ENCODE data around the gene RPS5. TPM values are rescaled to one million over a fixed set of nuclear protein-coding genes. Genes with fewer than 3 reads are reported as not detected.

RPS5 gene
- total RNA-seq, 1 donor from 2014 or later: 496 TPM

GRCh38 chr19:58394821-58395219 is 7.8 kb downstream of the RPS5 start:
- Histone ChIP-seq H3K27ac (replicated peaks) (no peak overlapping the region), H3K4me3 (no peak overlapping the region), H3K9me3 (replicated peaks) (no peaks in the 10 kb centered on the region), H3K4me1 (peaks cover 25% of the 10 kb centered on the region), H3K27me3 (ENCODE audit: low read depth) (peaks cover 34% of the 10 kb centered on the region), H3K36me3 (peaks cover 54% of the 10 kb centered on the region)
- DNase-seq: no peak
- TF ChIP-seq CTCF (IDR thresholded peaks at IDR 0.05; ENCODE audit: borderline replicate concordance): no peak
- intact Hi-C loops (cut with micrococcal nuclease): no loop called here

- Histone ChIP-seq H3K4me1 (peaks cover 24% of the 10 kb centered on the region), H3K4me3 (peak within 1 kb of the TSS; percentile 33), H3K9me3 (replicated peaks) (no peaks in the 10 kb centered on the region), H3K27me3 (ENCODE audit: low read depth) (peaks cover 34% of the 10 kb centered on the region), H3K27ac (replicated peaks) (no peak within 1 kb of the TSS), H3K36me3 (peaks cover 48% of the 10 kb centered on the region)
- intact Hi-C loops (cut with micrococcal nuclease): no loop called here
- no peak for TF ChIP-seq CTCF (IDR thresholded peaks at IDR 0.05; ENCODE audit: borderline replicate concordance)
- no peak for DNase-seq
Measured at GRCh38 chr19:58395220-58395978, 8.3 kb downstream of the RPS5 start, which contains the start of gene RNF225. RNF225 (plus strand) TSS chr19:58395656; CDS start chr19:58396090, 434 bp downstream.

- no peak for TF ChIP-seq CTCF (IDR thresholded peaks at IDR 0.05; ENCODE audit: borderline replicate concordance)
- Histone ChIP-seq H3K27me3 (ENCODE audit: low read depth) (peaks cover 34% of the 10 kb centered on the region), H3K36me3 (peaks cover 41% of the 10 kb centered on the region), H3K9me3 (replicated peaks) (no peaks in the 10 kb centered on the region), H3K4me3 (peak overlapping the region; percentile 33), H3K4me1 (peaks cover 24% of the 10 kb centered on the region), H3K27ac (replicated peaks) (no peak overlapping the region)
- DNase-seq: no peak
- intact Hi-C loops (cut with micrococcal nuclease): no loop called here
Measured at GRCh38 chr19:58395979-58396627, 9.0 kb downstream of the RPS5 start.

GRCh38 chr19:58396691-58397532 is 9.8 kb downstream of the RPS5 start:
- Histone ChIP-seq H3K27me3 (ENCODE audit: low read depth) (peaks cover 34% of the 10 kb centered on the region), H3K9me3 (replicated peaks) (no peaks in the 10 kb centered on the region), H3K36me3 (peaks cover 33% of the 10 kb centered on the region), H3K4me3 (peak overlapping the region; percentile 33), H3K27ac (replicated peaks) (no peak overlapping the region), H3K4me1 (peaks cover 30% of the 10 kb centered on the region)
- intact Hi-C loops (cut with micrococcal nuclease): no loop called here
- no peak for DNase-seq
- no peak for TF ChIP-seq CTCF (IDR thresholded peaks at IDR 0.05; ENCODE audit: borderline replicate concordance)

GRCh38 chr19:58397533-58398037 is 10.5 kb downstream of the RPS5 start:
- H3K9me3 ChIP-seq (replicated peaks): no peaks in the 10 kb centered on the region
- no peak for TF ChIP-seq CTCF (IDR thresholded peaks at IDR 0.05; ENCODE audit: borderline replicate concordance)
- peaks cover 34% of the 10 kb centered on the region for H3K27me3 ChIP-seq (ENCODE audit: low read depth)
- H3K36me3 ChIP-seq: peaks cover 28% of the 10 kb centered on the region
- H3K27ac ChIP-seq (replicated peaks): no peak overlapping the region
- H3K4me3 ChIP-seq: no peak overlapping the region
- no peak for DNase-seq
- intact Hi-C loops (cut with micrococcal nuclease): no loop called here
- peaks cover 34% of the 10 kb centered on the region for H3K4me1 ChIP-seq

Measured in left ventricle myocardium inferior (tissue), 1 donor.